ENCODE results near the gene SLC26A3.

The SLC26A3 gene

GRCh38 chr7:107783648-107784047, 19.4 kb downstream of the SLC26A3 start:
- Histone ChIP-seq H3K36me3 (ENCODE audit: control insufficient read depth, insufficient read depth, low read length, severe bottlenecking) (no peaks in the 10 kb centered on the region), H3K27me3 (replicated peaks; ENCODE audit: control insufficient read depth, insufficient read depth, low read length) (peaks cover 8% of the 10 kb centered on the region), H3K4me1 (ENCODE audit: control insufficient read depth, insufficient read depth, low read length) (peaks cover 23% of the 10 kb centered on the region), H3K4me3 (ENCODE audit: low read length) (no peak overlapping the region), H3K9me3 (ENCODE audit: control insufficient read depth, low read length) (no peaks in the 10 kb centered on the region), H3K9ac (ENCODE audit: low read length) (no peak overlapping the region)
- DNase-seq (ENCODE audit: low read depth) = no peak

- Histone ChIP-seq H3K9ac (ENCODE audit: low read length) (no peak overlapping the region), H3K36me3 (ENCODE audit: control insufficient read depth, insufficient read depth, low read length, severe bottlenecking) (no peaks in the 10 kb centered on the region), H3K4me1 (ENCODE audit: control insufficient read depth, insufficient read depth, low read length) (peaks cover 23% of the 10 kb centered on the region), H3K27me3 (replicated peaks; ENCODE audit: control insufficient read depth, insufficient read depth, low read length) (peaks cover 8% of the 10 kb centered on the region), H3K9me3 (ENCODE audit: control insufficient read depth, low read length) (no peaks in the 10 kb centered on the region), H3K4me3 (ENCODE audit: low read length) (no peak overlapping the region)
- DNase-seq (ENCODE audit: low read depth) = no peak
Measured at GRCh38 chr7:107782374-107782773, 20.6 kb downstream of the SLC26A3 start.

GRCh38 chr7:107779647-107780099, 23.4 kb downstream of the SLC26A3 start:
- Histone ChIP-seq H3K4me1 (ENCODE audit: control insufficient read depth, insufficient read depth, low read length) (peaks cover 15% of the 10 kb centered on the region), H3K36me3 (ENCODE audit: control insufficient read depth, insufficient read depth, low read length, severe bottlenecking) (no peaks in the 10 kb centered on the region), H3K27me3 (replicated peaks; ENCODE audit: control insufficient read depth, insufficient read depth, low read length) (peaks cover under 1% of the 10 kb centered on the region), H3K4me3 (ENCODE audit: low read length) (no peak overlapping the region), H3K9ac (ENCODE audit: low read length) (peak overlapping the region; percentile 9), H3K9me3 (ENCODE audit: control insufficient read depth, low read length) (no peaks in the 10 kb centered on the region)
- peak; percentile 6 for DNase-seq (ENCODE audit: low read depth)

GRCh38 chr7:107778283-107778682, 24.7 kb downstream of the SLC26A3 start:
- Histone ChIP-seq H3K9me3 (ENCODE audit: control insufficient read depth, low read length) (no peaks in the 10 kb centered on the region), H3K9ac (ENCODE audit: low read length) (no peak overlapping the region), H3K36me3 (ENCODE audit: control insufficient read depth, insufficient read depth, low read length, severe bottlenecking) (no peaks in the 10 kb centered on the region), H3K27me3 (replicated peaks; ENCODE audit: control insufficient read depth, insufficient read depth, low read length) (no peaks in the 10 kb centered on the region), H3K4me1 (ENCODE audit: control insufficient read depth, insufficient read depth, low read length) (peaks cover 15% of the 10 kb centered on the region), H3K4me3 (ENCODE audit: low read length) (no peak overlapping the region)
- no peak for DNase-seq (ENCODE audit: low read depth)

GRCh38 chr7:107777702-107778101, 25.3 kb downstream of the SLC26A3 start:
- Histone ChIP-seq H3K27me3 (replicated peaks; ENCODE audit: control insufficient read depth, insufficient read depth, low read length) (no peaks in the 10 kb centered on the region), H3K9me3 (ENCODE audit: control insufficient read depth, low read length) (no peaks in the 10 kb centered on the region), H3K9ac (ENCODE audit: low read length) (no peak overlapping the region), H3K4me1 (ENCODE audit: control insufficient read depth, insufficient read depth, low read length) (peaks cover 14% of the 10 kb centered on the region), H3K36me3 (ENCODE audit: control insufficient read depth, insufficient read depth, low read length, severe bottlenecking) (no peaks in the 10 kb centered on the region), H3K4me3 (ENCODE audit: low read length) (no peak overlapping the region)
- DNase-seq (ENCODE audit: low read depth) = no peak

GRCh38 chr7:107773027-107773426, 30.0 kb downstream of the SLC26A3 start:
- H3K9ac ChIP-seq (ENCODE audit: low read length) = no peak overlapping the region
- no peak overlapping the region for H3K4me3 ChIP-seq (ENCODE audit: low read length)
- no peaks in the 10 kb centered on the region for H3K4me1 ChIP-seq (ENCODE audit: control insufficient read depth, insufficient read depth, low read length)
- no peaks in the 10 kb centered on the region for H3K36me3 ChIP-seq (ENCODE audit: control insufficient read depth, insufficient read depth, low read length, severe bottlenecking)
- no peaks in the 10 kb centered on the region for H3K9me3 ChIP-seq (ENCODE audit: control insufficient read depth, low read length)
- H3K27me3 ChIP-seq (replicated peaks; ENCODE audit: control insufficient read depth, insufficient read depth, low read length) = no peaks in the 10 kb centered on the region
- DNase-seq (ENCODE audit: low read depth) = no peak

- no peaks in the 10 kb centered on the region for H3K36me3 ChIP-seq (ENCODE audit: control insufficient read depth, insufficient read depth, low read length, severe bottlenecking)
- H3K4me3 ChIP-seq (ENCODE audit: low read length) = no peak overlapping the region
- DNase-seq (ENCODE audit: low read depth) = no peak
- no peaks in the 10 kb centered on the region for H3K27me3 ChIP-seq (replicated peaks; ENCODE audit: control insufficient read depth, insufficient read depth, low read length)
- H3K4me1 ChIP-seq (ENCODE audit: control insufficient read depth, insufficient read depth, low read length) = no peaks in the 10 kb centered on the region
- no peak overlapping the region for H3K9ac ChIP-seq (ENCODE audit: low read length)
- H3K9me3 ChIP-seq (ENCODE audit: control insufficient read depth, low read length) = no peaks in the 10 kb centered on the region
Measured at GRCh38 chr7:107768263-107768662, 34.8 kb downstream of the SLC26A3 start.

- Histone ChIP-seq H3K36me3 (ENCODE audit: control insufficient read depth, insufficient read depth, low read length, severe bottlenecking) (no peaks in the 10 kb centered on the region), H3K27me3 (replicated peaks; ENCODE audit: control insufficient read depth, insufficient read depth, low read length) (no peaks in the 10 kb centered on the region), H3K9ac (ENCODE audit: low read length) (no peak overlapping the region), H3K4me3 (ENCODE audit: low read length) (no peak overlapping the region), H3K4me1 (ENCODE audit: control insufficient read depth, insufficient read depth, low read length) (no peaks in the 10 kb centered on the region), H3K9me3 (ENCODE audit: control insufficient read depth, low read length) (no peaks in the 10 kb centered on the region)
- DNase-seq (ENCODE audit: low read depth) = no peak
Measured at GRCh38 chr7:107767391-107767790, 35.6 kb downstream of the SLC26A3 start.

GRCh38 chr7:107758667-107759066, 44.4 kb downstream of the SLC26A3 start:
- Histone ChIP-seq H3K9me3 (ENCODE audit: control insufficient read depth, low read length) (no peaks in the 10 kb centered on the region), H3K9ac (ENCODE audit: low read length) (no peak overlapping the region), H3K27me3 (replicated peaks; ENCODE audit: control insufficient read depth, insufficient read depth, low read length) (no peaks in the 10 kb centered on the region), H3K36me3 (ENCODE audit: control insufficient read depth, insufficient read depth, low read length, severe bottlenecking) (peaks cover 70% of the 10 kb centered on the region), H3K4me3 (ENCODE audit: low read length) (no peak overlapping the region), H3K4me1 (ENCODE audit: control insufficient read depth, insufficient read depth, low read length) (no peaks in the 10 kb centered on the region)
- no peak for DNase-seq (ENCODE audit: low read depth)

- Histone ChIP-seq H3K9me3 (ENCODE audit: control insufficient read depth, low read length) (no peaks in the 10 kb centered on the region), H3K4me1 (ENCODE audit: control insufficient read depth, insufficient read depth, low read length) (no peaks in the 10 kb centered on the region), H3K36me3 (ENCODE audit: control insufficient read depth, insufficient read depth, low read length, severe bottlenecking) (peaks cover 92% of the 10 kb centered on the region), H3K27me3 (replicated peaks; ENCODE audit: control insufficient read depth, insufficient read depth, low read length) (no peaks in the 10 kb centered on the region), H3K4me3 (ENCODE audit: low read length) (no peak overlapping the region), H3K9ac (ENCODE audit: low read length) (no peak overlapping the region)
- no peak for DNase-seq (ENCODE audit: low read depth)
Measured at GRCh38 chr7:107754642-107755041, 48.4 kb downstream of the SLC26A3 start.

GRCh38 chr7:107751113-107751512, 51.9 kb downstream of the SLC26A3 start:
- Histone ChIP-seq H3K9ac (ENCODE audit: low read length) (no peak overlapping the region), H3K4me1 (ENCODE audit: control insufficient read depth, insufficient read depth, low read length) (peaks cover 1% of the 10 kb centered on the region), H3K9me3 (ENCODE audit: control insufficient read depth, low read length) (no peaks in the 10 kb centered on the region), H3K36me3 (ENCODE audit: control insufficient read depth, insufficient read depth, low read length, severe bottlenecking) (peaks cover 64% of the 10 kb centered on the region), H3K4me3 (ENCODE audit: low read length) (no peak overlapping the region), H3K27me3 (replicated peaks; ENCODE audit: control insufficient read depth, insufficient read depth, low read length) (no peaks in the 10 kb centered on the region)
- DNase-seq (ENCODE audit: low read depth) = no peak

GRCh38 chr7:107746006-107746405, 57.0 kb downstream of the SLC26A3 start:
- DNase-seq (ENCODE audit: low read depth) = peak; percentile 12
- Histone ChIP-seq H3K4me1 (ENCODE audit: control insufficient read depth, insufficient read depth, low read length) (peaks cover 23% of the 10 kb centered on the region), H3K9me3 (ENCODE audit: control insufficient read depth, low read length) (no peaks in the 10 kb centered on the region), H3K4me3 (ENCODE audit: low read length) (peak overlapping the region; percentile 97), H3K36me3 (ENCODE audit: control insufficient read depth, insufficient read depth, low read length, severe bottlenecking) (peaks cover 20% of the 10 kb centered on the region), H3K9ac (ENCODE audit: low read length) (no peak overlapping the region), H3K27me3 (replicated peaks; ENCODE audit: control insufficient read depth, insufficient read depth, low read length) (no peaks in the 10 kb centered on the region)

Data from adipocyte (in vitro differentiated cells).